ENCODE measurements around the gene C11orf42.

C11orf42 gene

GRCh38 chr11:6205366-6205765 is at the start of gene C11orf42:
TSS of gene C11orf42 (plus strand) at chr11:6205557. CDS start at chr11:6205616, 59 bp downstream.
- no peak for DNase-seq

- no peak for DNase-seq
Observed at GRCh38 chr11:6156628-6157359, 48.6 kb upstream of the C11orf42 start.

GRCh38 chr11:6170226-6170625 is 35.1 kb upstream of the C11orf42 start, which contains the start of gene OR52B2:
TSS of gene OR52B2 (minus strand) at chr11:6170326. CDS start at chr11:6170326, 0 bp downstream.
- no peak for DNase-seq

GRCh38 chr11:6175440-6175839 is 29.9 kb upstream of the C11orf42 start:
- no peak for DNase-seq

- no peak for DNase-seq
Observed at GRCh38 chr11:6191742-6192141, 13.6 kb upstream of the C11orf42 start.

GRCh38 chr11:6194065-6194581 is 11.2 kb upstream of the C11orf42 start:
- no peak for DNase-seq

- no peak for DNase-seq
Observed at GRCh38 chr11:6196396-6196795, 9.0 kb upstream of the C11orf42 start.

- peak; percentile 8 for DNase-seq
Observed at GRCh38 chr11:6197466-6198200, 7.7 kb upstream of the C11orf42 start.

GRCh38 chr11:6199174-6199810 is 6.1 kb upstream of the C11orf42 start, which contains the start of gene OR52W1:
TSS of gene OR52W1 (plus strand) at chr11:6199224. CDS start at chr11:6199224, 0 bp downstream.
- no peak for DNase-seq

- peak; percentile 5 for DNase-seq
Observed at GRCh38 chr11:6200975-6201374, 4.4 kb upstream of the C11orf42 start.

- DNase-seq, result peak; percentile 34
Observed at GRCh38 chr11:6201481-6201880, 3.9 kb upstream of the C11orf42 start.

GRCh38 chr11:6202041-6202440 is 3.3 kb upstream of the C11orf42 start:
- DNase-seq, result peak; percentile 22

GRCh38 chr11:6203327-6203726 is 2.0 kb upstream of the C11orf42 start:
- DNase-seq, result no peak

- peak; percentile 19 for DNase-seq
Observed at GRCh38 chr11:6204706-6205105, 651 bp upstream of the C11orf42 start.

GRCh38 chr11:6206456-6207180 is 1.3 kb downstream of the C11orf42 start:
- DNase-seq, result no peak

- no peak for DNase-seq
Observed at GRCh38 chr11:6209801-6210200, 4.4 kb downstream of the C11orf42 start.

GRCh38 chr11:6210274-6210955 is 5.1 kb downstream of the C11orf42 start:
- peak; percentile 52 for DNase-seq

- DNase-seq, result no peak
Observed at GRCh38 chr11:6214530-6214929, 9.2 kb downstream of the C11orf42 start.

- no peak for DNase-seq
Observed at GRCh38 chr11:6216501-6216900, 11.1 kb downstream of the C11orf42 start.

GRCh38 chr11:6217722-6218121 is 12.4 kb downstream of the C11orf42 start:
- no peak for DNase-seq

- peak; percentile 80 for DNase-seq
Observed at GRCh38 chr11:6219359-6219758, 14.0 kb downstream of the C11orf42 start.

- DNase-seq, result no peak
Observed at GRCh38 chr11:6223854-6224253, 18.5 kb downstream of the C11orf42 start.
